ENCODE data around the gene CPTP. TPM values are rescaled to one million over a fixed set of nuclear protein-coding genes. Genes with fewer than 3 reads are reported as not detected.

CPTP gene
- total RNA-seq, 1 donor from 2014 or later: 99.2 TPM

- H3K9me3 ChIP-seq (replicated peaks): no peaks in the 10 kb centered on the region
- TF ChIP-seq CTCF (IDR thresholded peaks at IDR 0.05; ENCODE audit: borderline replicate concordance): no peak
- H3K4me1 ChIP-seq: peaks cover 14% of the 10 kb centered on the region
- no peak overlapping the region for H3K27ac ChIP-seq (replicated peaks)
- H3K36me3 ChIP-seq: peaks cover 30% of the 10 kb centered on the region
- H3K4me3 ChIP-seq: no peak overlapping the region
- intact Hi-C loops (cut with micrococcal nuclease): no loop called here
- no peak for DNase-seq
- H3K27me3 ChIP-seq (ENCODE audit: low read depth): peaks cover 17% of the 10 kb centered on the region
Observed at GRCh38 chr1:1291023-1291528, 33.5 kb upstream of the CPTP start.

DNA sequence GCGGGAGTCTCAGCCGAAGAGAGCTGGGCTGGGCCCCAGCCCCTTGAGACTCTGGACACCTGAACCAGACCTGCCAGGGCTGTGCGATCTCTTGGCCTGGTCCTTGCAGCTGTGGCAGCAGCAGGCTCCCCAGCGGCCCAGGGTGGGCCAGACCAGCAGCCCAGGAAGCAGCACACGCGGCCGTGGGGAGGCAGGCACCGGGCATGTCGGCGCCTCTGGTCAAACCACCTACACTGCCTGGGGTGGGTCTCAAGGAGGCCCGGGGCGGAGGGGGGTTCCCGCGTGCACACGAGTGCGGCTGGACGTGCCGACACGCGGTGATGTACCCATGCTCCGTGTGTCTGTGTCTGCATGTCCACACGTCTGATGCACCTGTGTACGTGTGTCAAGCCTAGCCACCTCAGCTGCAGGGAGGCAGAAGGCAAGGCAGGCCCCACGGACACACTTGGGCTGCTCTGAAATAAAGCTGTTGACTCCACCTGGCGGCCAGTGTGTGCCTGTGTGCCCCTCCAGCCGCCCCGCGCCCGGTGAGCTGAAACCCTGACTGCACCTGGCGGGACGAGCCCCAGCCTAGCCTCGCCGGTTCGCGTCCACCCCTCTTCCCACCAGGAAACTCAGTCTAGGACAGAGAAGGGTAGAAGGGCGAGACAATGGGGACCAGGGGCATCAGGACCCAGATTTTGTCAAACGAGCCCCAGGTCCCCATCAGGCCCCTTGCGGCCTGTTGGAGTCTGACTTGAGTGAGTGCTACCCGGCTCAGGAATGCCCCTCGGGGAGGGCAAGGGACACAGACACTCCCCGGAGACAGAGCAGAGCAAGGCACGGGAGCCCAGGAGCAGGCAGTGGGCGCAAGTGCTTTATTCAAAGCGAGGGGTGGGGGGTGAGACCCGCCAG is 32.8 kb upstream of the CPTP start:
- intact Hi-C loops (cut with micrococcal nuclease): no loop called here
- Histone ChIP-seq H3K9me3 (replicated peaks) (no peaks in the 10 kb centered on the region), H3K36me3 (peaks cover 35% of the 10 kb centered on the region), H3K4me3 (no peak overlapping the region), H3K27me3 (ENCODE audit: low read depth) (peaks cover 10% of the 10 kb centered on the region), H3K27ac (replicated peaks) (no peak overlapping the region), H3K4me1 (peaks cover 14% of the 10 kb centered on the region)
- peak; percentile 56 for DNase-seq
- peak; percentile 76 for TF ChIP-seq CTCF (IDR thresholded peaks at IDR 0.05; ENCODE audit: borderline replicate concordance)

DNA sequence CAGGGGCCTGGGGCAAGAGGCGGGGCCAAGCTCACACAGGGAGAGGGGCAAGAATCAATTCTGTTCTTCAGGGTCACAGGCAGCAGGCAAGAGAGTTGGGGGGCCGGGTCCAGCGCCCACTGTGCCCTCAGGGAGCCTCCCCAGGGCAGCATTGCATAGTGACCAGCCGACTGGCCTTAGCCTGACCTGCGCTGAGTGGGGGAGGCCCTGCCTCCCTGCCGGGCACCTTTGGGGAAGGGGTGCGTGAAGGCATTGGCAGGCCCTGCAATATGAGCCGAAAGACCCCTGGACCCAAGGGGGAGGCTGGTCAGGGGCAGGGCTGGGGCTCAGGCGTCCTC is 32.2 kb upstream of the CPTP start:
- DNase-seq: no peak
- H3K9me3 ChIP-seq (replicated peaks): no peaks in the 10 kb centered on the region
- intact Hi-C loops (cut with micrococcal nuclease): no loop called here
- H3K4me3 ChIP-seq: no peak overlapping the region
- TF ChIP-seq CTCF (IDR thresholded peaks at IDR 0.05; ENCODE audit: borderline replicate concordance): no peak
- H3K4me1 ChIP-seq: peaks cover 14% of the 10 kb centered on the region
- H3K36me3 ChIP-seq: peaks cover 35% of the 10 kb centered on the region
- no peak overlapping the region for H3K27ac ChIP-seq (replicated peaks)
- peaks cover 4% of the 10 kb centered on the region for H3K27me3 ChIP-seq (ENCODE audit: low read depth)

DNA sequence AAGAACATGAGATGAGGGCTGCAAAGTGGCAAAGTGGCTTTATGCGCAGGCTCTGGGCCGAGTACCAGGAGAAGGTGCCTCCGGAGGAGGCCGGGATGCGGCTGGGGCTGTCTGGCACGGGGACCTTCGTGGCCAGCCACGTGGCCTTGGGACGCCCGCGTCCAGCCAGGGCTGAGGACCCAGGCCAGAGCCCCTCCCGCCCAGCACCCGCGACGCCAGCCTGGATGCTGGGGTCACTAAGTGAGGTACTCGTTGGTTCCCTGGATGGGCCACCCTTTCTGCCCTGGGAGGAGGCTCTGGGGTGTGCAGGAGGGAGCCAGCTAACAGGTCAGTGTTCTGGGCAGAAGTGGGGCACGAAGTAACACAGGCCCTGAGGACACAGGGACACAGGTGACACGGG is 31.8 kb upstream of the CPTP start:
- intact Hi-C loops (cut with micrococcal nuclease): no loop called here
- Histone ChIP-seq H3K27me3 (ENCODE audit: low read depth) (no peaks in the 10 kb centered on the region), H3K36me3 (peaks cover 39% of the 10 kb centered on the region), H3K27ac (replicated peaks) (no peak overlapping the region), H3K4me1 (peaks cover 14% of the 10 kb centered on the region), H3K9me3 (replicated peaks) (no peaks in the 10 kb centered on the region), H3K4me3 (no peak overlapping the region)
- TF ChIP-seq CTCF (IDR thresholded peaks at IDR 0.05; ENCODE audit: borderline replicate concordance): no peak
- no peak for DNase-seq

GRCh38 chr1:1293263-1294249 is 31.0 kb upstream of the CPTP start:
- peaks cover 42% of the 10 kb centered on the region for H3K36me3 ChIP-seq
- H3K27ac ChIP-seq (replicated peaks): no peak overlapping the region
- no peak overlapping the region for H3K4me3 ChIP-seq
- TF ChIP-seq CTCF (IDR thresholded peaks at IDR 0.05; ENCODE audit: borderline replicate concordance): no peak
- H3K27me3 ChIP-seq (ENCODE audit: low read depth): no peaks in the 10 kb centered on the region
- DNase-seq: no peak
- H3K9me3 ChIP-seq (replicated peaks): no peaks in the 10 kb centered on the region
- intact Hi-C loops (cut with micrococcal nuclease): no loop called here
- peaks cover 14% of the 10 kb centered on the region for H3K4me1 ChIP-seq

Measured in left ventricle myocardium inferior (tissue), 1 donor.